Putamen (tissue), 1 donor: ENCODE results near the gene BNIP5.

Experiments used
- DNase-seq: peaks from one replicate; pipeline ENCODE4 v3.0.0-alpha.2; 2016; ENCODE audit warnings: low spot score

Gene BNIP5, protein sequence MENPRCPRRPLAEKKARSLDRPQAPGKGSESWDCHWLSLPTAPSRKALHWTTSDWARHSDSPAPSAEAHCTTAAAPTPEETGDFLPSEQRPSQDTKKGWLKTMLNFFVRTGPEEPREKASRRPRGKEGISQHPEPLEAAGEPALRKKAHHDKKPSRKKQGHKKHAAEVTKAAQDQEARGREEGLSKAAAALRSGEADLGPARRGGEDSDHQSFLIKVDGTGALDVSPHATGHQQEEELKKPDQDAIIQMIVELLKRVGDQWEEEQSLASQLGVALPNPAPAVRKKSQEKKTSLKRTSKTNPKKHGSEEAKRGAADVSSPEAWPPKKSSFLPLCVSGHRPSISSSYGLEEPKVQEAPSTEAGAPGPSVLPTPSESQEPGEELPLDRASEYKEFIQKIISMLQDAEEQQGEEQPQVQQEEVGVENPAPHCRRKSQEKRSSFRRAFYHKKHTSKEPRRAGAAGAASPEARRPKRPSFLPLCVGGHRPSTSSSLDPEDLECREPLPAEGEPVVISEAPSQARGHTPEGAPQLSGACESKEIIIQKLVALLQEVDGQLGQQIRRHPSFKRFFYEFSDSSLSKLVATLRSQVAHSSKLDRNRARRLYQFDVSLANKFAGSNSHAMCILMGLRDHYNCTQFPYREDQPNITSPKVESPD

DNA sequence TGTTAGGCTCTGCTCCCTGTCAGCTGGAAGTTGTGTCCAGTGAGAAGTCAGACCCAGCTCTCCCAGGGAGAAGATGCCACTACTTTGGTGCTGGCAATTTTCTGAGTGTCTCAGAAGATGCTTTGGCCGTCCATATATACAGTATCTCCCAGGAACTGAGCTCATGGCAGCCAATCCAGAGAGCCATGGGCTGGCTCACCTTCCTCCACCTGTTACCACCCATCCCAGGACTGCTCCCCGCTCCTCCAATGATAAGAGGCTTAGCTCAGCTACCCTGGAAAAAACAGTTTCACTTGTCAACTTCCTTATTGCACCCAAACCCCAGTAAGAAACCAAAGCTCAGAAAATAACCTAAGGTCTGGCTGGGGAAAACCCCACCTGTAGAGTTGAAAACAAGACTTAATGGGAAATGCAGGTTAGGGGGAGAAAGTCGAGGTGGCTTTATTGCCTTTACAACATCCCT is at the start of gene BNIP5:
Gene BNIP5 (minus strand): TSS at position 110 of the 463 bp plus-strand sequence. CDS start 6,198 bp downstream, outside the sequence.
- no peak for DNase-seq

DNA sequence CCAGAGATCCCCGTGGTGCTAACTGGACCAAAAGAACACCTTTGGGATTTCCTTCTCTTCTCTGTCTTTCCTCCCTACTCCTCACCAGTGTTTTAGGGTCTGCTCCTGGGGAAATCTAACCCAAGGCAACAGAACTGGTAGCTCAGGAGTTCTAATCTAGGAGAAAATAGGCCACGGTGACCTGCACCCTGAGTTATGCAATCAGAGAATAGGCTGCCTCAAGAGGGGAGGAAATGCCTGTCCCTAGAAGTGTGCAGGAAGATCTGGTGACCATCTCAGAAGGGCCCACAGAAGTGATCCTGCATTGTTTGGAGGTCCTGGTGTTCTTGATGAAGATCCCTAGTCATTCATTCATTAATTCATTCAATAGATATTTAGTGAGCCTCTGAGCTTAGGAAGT is 47.4 kb upstream of the BNIP5 start:
- DNase-seq, result no peak

DNA sequence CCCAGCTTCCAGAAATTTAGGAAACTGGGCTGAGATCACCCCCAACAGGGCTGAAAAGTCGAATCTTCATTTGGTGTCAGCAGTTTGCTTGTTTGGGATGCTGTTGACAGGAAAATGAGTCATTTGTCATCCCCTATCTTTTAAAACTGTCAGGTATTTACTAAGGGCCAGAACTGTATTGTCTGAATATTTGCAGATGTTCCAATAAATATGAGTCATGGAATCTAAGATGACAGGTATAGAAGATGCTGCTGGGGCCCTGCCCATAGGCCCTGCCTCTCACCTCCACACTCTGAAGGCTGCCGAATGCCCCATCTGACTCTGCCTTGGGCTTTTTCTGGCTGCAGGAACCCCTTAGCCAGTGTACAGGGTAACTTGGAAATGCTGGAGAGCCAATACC is 46.9 kb upstream of the BNIP5 start:
- DNase-seq, result no peak

DNA sequence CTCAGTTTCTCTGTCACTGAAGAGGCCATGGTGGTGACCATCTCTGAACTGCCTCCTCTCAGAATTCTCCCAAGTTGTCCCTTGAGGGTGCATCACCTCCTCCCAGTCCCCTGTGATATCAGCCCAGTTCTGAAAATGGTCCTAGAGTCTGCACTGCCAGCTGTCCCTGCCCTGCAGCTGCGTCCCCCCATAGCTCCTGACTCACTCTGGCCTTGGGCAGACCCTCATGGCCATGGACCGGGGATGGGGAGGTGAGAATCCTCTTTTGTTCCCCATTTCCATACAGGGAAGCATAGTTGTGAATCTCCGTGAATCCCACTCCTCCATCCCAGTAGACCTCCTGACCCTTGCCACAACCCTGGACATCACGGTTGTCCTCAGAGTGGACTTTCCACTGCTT is 46.3 kb upstream of the BNIP5 start:
- DNase-seq, result no peak

DNA sequence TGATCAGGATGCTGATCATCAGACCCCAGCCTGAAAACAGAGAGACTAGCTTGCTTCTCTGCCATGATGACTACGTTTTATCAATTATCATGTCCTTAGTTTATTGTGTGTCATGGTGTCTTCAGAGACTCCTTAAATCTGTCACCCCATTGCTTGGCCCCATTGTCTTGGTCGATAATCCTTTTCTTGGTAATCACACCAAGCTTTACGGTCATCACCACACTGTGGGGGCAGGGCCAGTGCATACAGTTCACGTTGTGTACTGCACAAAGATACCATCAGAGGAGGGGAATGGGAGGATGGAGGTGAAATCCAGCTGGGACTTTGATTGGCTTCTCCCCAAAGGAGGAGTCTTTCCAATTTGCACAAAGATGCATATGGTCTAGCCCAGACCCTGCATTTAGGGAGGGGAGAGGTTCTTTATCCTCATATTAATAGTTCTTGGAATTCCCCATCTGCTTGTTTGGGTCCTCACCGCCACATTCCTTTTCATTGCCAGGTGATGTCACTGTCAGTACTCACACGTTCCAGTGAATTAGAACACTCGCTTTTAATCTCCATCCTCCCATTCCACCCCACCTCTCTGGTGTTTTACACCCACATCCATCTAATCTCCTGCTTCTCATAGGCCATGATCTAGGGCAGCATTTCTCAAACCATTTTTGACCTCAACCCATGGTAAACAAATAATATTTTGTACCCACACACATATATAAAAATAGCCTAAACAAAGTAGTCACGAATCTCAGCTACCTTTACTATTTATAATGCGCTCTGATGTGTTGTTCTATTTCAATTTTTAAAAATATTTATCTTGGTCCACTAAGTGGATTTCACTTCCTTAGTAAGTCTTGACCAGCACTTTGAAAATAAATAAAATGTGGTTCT is 45.1 kb upstream of the BNIP5 start:
- DNase-seq, result no peak

DNA sequence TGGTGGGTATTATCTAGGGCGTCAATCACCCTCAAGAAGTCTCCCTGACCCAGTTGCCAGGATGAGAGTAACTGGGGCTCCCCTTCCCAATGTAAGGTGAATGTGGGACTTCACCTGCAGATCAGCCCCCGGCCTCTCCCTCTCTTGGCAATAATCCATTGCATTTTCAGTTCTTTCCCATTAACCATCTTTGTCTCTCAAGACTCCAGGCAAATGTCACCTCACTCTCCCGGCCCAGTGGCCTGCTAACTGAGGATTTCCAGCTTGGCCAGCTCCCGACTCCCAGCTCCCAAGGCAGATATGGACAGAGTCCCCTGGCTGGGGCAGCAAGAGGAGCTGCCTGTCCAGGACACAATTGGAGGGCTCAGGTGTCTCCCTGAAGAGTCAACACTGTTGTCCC is 43.5 kb upstream of the BNIP5 start:
- no peak for DNase-seq

DNA sequence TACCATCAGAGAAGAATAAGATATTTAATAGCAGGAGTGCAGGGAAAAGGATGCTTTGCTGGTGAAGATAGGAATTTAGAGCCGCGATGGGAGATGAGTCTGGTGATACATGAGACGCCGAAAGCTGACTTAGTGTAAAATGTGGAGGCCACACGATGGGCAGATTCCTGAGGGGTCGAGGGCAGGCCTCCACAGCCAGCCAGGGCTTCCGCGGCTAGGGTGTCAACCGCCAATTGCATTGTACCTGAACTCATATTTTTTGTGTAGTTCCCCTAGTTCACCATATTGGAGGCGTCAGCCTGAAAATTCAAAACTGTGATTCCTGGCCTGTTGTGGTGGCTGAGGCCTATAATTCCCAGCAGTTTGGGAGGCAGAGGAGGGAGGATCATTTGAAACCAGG is 42.2 kb upstream of the BNIP5 start:
- no peak for DNase-seq

DNA sequence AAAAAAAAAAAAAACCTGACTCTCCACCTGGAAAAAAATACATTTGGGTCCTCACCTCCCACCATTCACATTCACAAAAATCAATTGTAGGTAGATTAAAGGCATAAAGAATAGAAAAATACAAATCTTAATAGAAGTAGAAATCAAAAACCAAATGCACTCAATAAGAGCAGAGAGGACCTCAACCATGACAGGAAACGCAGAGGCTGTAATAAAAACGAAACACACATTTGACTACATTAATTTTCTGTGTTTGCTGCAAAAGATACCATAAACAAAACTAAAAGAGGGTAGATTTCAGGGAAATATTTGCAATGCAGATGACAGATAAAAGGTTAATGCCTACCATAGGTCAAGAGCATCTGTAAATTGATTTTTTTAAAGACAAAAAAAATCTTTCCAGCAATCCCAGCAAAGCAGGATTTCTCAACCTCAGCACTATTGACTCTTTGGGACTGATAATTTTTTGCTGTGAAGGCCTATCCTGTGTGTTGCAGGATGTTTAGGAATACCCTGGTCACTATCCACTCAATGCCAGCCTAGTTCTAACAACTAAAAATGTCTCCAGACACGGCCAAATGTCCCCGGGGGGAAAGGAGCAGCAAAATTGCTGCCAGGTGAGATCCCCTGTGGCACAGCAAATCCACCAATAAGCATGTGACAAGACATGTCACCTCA is 41.7 kb upstream of the BNIP5 start:
- no peak for DNase-seq

DNA sequence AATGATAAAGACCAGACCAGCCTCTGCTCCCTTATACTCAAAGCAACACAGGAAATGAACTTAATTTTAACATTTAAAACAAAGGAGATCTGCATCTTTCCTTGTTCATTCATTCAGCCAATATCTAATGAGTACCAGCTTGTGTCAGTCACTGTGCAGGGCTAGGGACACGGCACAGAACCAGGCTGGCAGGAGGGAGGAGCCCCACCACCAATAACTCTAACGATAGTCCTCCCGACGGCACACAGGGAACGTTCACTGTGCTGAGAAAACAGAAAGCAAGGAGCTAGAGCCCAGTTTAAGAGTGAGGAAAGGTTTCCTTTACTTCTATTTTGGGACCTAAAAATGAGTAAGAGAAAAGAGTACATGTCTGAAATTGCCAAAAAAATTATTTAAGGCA is 40.9 kb upstream of the BNIP5 start:
- no peak for DNase-seq

DNA sequence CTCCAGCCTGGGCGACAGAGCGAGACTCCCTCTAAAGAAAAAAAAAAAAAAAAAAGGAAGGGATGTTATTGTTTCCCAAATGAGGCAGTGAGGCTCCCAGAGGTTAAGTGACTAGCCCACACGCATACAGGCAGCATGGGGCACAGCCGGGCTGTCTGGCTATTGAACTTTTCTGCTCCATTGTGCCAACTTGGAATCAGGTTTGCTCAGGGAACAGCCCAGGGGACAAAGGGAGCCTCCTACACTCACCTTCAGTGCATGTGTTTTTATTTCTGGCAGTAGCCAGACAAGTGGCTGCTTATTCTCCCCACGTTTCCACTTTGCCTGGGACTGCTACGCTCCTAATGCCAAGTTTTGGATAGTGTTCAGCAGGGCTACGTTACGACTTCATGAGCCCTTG is 40.1 kb upstream of the BNIP5 start:
- DNase-seq, result no peak

DNA sequence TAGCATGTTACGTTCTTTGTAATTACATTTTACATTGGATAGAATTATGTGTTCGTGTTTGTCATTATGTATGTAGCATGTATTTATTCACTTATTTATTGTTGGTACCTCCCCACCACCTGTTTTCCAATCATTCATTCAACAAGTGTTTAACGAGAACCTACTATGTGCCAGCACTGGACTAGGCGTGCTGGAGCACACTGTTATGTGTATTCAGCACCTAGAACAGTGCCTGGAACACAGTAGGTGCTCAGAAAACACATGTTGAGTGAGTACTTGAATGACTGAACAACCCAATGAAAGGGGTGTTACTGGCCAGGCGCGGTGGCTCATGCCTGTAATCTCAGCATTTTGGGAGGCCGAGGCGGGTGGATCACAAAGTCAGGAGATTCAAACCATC is 39.5 kb upstream of the BNIP5 start:
- DNase-seq, result no peak

DNA sequence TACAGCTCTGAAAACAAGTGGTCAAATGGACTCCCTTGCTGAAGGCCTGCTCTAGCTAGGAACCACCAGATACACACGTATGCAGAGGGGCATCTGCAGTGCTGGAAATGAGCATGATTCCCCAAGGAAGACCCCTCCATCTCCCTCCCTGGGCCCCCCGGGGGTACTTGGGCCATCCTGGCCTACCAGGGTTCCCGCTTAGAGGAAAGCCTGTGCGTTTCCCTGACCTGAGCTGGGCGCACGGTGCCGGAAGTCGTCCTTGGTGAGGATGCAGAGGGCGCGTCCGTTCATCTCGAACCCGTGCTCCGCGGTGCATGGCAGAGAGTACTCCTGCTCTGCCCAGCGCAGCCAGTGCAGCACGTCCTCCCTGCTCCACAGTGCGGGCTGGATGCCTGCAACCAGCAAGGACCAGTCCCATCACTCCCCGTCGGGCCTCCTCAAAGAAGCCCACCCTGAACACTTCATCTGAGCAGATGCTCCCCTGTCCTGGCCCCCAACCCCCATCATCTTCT is 39.0 kb upstream of the BNIP5 start:
- no peak for DNase-seq

DNA sequence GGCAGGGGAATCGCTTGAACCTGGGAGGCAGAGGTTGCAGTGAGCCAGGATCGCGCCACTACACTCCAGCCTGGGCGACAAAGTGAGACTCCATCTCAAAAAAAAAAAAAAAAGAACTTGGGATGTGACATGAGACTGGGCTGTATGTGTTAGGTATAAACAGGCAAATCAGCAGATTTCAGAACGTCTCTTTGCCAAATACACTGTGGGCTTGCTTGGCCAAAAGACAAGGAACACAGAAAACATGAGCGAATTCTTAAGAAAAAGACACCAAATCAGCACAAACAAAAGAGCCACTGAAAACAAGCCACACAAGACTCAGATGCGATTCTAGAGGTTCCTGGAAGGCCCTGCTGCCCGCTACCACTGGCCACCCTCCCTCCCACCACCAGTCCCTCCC is 38.3 kb upstream of the BNIP5 start:
- DNase-seq, result no peak

DNA sequence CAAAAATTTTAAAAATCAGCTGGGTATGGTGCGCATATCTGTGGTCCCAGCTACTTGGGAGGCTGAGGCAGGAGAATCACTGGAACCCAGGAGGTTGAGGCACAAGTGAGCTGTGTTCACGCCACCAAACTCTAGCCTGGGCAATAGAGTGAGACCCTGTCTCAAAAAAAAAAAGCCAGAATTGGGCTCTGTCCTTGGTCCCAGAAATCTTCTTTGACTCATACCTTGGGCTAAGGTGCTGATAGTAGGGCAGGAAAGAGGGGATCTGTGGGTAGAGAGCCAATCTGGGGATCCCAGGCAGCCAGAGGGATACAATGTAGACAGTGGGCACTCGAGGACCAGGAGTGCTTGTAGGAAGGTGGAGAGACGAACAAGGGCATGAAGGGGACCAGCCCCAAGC is 37.5 kb upstream of the BNIP5 start:
- DNase-seq, result no peak

DNA sequence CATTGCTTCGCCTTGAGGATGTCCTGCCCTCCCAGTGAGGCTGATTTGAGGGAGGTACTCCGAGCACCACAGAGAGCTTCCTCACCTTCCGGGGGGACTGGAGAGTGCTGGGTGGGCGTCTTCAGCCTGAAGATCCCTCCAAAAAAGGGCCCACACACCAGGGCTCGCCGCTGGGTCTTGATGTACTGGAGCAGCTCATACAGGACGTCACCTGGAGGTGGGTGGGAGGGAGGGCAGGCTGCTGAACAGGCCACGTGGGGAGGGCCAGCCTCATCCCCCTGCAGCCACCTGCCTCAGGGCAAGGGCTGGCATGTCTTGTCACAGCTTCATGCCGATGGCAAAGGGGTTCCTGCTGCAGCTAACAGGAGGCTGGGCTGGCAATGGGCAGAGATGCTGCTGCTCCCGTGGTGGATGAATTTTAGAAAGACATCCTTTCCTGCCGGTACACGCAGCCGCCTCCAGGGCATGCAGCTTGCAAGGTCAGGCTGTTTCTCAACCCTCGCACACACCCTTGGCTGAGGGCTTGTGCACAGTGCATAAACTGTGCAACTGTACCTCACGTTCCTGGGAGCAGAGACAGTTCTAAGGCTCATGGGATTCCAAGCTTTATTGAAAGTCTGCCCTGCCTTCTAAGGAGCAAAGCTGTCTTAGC is 36.8 kb upstream of the BNIP5 start:
- no peak for DNase-seq

DNA sequence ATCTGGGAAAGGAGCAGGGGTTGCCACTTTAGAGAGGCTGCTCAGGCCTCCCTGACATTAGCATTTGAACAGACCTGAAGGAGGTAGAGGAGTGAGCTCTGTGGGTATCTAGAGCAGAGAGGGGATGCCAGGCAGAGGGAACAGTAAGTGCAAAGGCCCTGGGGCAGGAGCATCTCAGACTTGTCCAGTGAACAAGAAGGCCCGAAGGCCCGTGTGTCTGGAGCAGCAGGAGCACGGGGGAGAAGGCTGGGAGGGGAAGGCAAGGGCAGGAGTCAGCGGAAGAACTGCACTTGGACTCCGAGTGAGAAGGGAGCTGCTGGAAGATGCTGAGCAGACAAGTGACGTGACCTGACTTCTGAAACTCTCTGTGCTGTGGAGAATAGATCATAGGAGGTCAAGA is 35.4 kb upstream of the BNIP5 start:
- no peak for DNase-seq

DNA sequence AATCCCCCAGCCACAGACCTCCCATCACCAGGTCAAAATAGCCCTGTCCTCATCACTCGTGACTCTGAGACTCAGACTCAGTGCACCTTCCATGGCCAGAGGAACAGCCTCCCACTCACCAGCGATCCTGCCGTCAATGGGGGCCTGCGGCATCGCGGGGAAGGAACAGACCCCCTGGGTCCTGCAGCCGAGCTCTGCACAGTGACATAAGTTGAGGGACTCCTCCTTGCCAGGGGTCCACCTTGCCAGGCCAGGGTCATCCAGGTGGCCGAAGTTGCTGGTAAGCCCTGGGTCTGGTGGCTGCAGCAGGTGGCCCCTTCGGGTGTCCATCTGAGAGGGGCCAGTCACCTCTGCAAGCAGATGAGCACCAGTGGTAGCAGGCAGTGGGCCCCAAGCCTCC is 34.5 kb upstream of the BNIP5 start:
- no peak for DNase-seq

DNA sequence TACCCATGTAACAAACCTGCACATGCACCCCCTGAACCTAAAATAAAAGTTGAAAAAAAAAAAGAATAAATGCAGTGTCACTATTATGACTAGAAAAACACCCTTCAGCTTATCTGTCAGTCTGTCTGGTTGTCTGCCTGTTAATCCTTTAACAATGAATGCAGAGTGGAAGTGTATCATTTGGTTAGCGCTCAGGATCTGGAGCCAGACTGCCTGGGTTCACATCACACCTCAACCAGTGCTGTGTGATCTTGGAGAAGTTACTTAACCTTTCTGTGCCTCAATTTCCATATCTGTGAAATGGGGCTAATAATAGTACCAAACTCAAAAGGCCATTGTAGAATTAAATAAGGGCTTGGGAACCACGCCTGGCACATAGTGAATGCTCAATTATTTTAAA is 34.0 kb upstream of the BNIP5 start:
- no peak for DNase-seq

DNA sequence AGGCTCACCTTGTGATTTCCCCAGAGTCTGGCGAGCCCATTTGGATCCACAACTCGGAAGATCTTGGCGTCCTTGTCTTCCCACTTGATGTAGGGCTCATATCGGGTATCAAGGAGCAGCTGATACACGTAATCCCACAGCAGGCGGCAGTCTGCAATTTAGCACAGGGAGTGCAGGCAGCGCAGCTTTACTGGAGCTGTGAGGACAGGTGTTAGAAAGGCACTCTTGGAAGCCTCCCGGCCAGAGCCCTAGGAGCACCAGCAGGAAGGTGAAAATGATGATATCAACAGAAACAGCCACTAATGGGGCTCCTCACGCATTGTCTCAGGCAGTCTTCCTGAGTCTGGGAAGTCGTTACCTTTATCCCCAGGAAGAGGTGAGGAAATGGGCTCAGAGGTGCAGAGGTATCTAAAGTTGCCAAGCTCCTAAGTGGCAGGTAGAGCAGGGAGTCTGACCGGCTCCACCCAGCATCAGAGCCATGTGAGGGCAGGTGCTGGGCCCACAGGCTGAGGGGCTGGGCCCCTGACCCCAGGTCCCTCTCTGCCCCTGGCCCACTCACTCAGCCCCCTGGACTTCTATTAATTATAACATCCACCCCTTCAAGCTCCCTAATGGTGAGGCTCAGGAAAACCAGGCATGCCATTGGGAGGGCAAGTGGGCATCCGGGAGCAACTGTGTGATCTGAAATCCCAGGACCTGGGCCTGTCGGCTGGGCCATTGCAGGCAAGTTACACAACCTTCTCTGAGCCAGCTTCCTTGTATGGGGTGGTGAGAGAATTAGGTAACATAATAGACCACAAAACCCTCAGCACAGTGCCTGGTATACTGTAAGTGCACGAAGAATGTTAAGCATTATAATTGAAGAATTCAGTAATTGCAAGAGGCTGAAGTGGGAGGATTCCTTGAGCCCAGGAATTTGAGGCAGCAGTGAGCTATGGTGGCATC is 32.5 kb upstream of the BNIP5 start:
- no peak for DNase-seq

DNA sequence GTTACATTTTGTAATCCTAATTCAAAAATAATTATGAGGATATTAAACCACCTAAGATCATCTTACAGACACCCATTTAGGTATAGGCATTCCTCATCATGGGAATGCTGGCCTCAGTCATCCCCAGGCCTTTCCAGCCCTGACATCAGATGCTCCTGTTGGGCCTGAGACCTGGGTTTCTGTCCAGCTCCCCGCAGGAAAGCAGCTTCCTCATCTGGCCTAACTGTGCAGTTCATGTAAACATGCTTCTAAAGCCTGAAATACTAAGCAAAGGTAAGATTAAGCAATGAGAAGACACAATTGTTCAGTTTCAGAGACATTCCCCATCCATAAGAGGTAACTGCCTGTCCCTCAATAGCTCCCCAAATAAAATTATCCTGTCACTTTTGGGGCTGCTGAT is 31.7 kb upstream of the BNIP5 start:
- DNase-seq, result no peak
